NCI-H2107 (cell line): ENCODE results near the gene PPP3R1.
A peak's percentile ranks its signal among the peaks of the same experiment; 100 is the strongest.

Experiments
- DNase-seq: peaks from one replicate; lab custom pipeline; 2025; lab: John Stamatoyannopoulos, UW

Gene PPP3R1, protein sequence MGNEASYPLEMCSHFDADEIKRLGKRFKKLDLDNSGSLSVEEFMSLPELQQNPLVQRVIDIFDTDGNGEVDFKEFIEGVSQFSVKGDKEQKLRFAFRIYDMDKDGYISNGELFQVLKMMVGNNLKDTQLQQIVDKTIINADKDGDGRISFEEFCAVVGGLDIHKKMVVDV

DNA sequence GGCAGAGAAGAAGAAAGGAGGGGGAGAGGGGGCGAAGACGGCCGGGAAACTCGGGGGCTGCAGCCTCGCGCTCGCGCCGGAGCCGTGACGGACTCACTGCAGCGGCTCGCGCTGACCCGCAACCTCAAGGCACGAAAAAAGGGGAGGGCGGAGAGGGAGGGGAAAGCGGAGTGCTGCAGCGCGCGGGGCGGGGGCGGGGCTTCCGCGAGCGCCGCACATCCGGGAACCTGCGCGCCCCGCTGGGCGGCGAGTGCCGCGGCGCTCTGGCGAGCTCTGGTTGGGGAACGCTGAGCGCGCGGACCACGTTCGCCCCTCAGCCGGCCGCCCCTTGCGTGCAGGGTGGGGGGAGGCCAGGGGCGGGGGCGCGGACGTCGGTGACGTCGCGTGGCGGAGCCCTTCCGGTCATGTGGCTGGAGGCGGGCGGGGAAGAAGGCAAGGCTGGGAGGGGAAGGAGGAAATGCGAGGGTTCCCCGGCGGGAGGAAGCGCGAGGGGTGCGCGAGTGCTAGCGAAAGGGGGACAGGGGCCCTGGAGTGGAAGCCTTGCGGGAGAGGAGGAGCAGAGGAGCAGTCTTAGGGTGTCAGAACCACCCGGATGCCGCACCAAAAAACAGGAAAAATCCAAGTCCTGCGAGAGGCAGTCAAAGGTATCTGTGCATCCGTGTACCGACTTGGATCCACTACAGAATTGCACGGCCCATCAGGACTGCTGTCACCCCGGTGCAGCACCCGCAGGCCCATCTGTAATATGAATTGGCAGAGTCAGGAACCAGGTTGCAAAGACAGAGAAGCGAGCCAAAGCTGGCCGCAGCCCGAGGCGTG lies at the start of gene PPP3R1:
TSS of gene PPP3R1 (minus strand) at position 133 of the 819 bp plus-strand sequence. CDS start 405 bp downstream, outside the sequence.
- peak; percentile 70 for DNase-seq

DNA sequence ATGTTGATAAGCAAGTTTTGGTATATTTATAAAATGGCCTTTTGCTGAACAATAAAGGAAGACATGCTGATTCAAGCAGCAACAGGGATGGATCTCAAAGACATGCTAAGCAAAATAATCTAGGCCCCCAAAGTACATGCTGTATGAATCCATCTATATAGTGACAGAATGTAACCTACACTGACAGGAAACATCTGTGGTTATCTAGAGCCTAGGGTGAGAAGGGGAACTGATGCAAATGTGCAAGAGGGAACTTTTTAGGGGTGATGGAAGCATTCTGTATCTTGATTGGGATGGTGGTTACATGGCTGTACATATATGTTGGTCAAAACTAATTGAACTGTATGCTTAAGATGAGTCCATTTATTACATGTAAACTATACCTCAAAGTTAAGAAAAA lies 43.2 kb upstream of the PPP3R1 start:
- no peak for DNase-seq

DNA sequence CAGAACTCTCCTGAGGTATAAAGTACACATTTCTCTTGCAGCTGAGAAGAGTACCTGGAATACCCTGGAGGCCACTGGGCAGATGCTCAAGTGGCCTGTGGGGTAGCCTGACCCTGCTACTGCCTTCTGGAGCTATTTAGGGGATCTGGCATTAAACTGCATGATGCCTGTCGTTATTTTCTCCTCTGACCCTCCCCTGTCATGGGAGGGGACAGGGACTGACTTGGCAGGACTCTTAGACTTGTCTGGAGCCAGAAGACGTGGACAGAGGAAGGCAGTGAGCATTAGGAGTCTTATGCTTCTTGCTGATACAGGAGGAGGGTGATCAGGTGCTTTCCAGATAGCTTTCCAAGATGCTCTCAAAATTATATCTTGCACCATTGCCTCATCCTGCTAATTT lies 42.6 kb upstream of the PPP3R1 start:
- no peak for DNase-seq

DNA sequence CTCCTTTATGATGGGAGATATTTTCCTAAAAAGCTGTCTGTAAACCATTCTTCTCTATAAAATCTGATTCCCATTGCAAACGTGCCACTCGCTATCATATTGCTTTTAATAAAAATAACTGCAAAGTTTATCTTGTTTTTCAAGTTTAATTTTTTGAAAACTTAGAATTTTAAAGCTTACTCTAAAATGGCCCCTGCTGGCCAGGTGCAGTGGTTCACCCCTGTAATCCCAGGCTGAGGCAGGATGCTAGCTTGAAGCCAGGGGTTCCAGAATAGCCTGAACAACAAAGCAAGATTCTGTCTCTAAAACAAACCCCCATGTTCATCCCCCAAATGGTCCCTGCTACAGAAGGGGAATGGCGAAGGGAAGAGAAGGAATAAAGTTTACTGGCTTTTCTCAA lies 41.9 kb upstream of the PPP3R1 start:
- DNase-seq: no peak

DNA sequence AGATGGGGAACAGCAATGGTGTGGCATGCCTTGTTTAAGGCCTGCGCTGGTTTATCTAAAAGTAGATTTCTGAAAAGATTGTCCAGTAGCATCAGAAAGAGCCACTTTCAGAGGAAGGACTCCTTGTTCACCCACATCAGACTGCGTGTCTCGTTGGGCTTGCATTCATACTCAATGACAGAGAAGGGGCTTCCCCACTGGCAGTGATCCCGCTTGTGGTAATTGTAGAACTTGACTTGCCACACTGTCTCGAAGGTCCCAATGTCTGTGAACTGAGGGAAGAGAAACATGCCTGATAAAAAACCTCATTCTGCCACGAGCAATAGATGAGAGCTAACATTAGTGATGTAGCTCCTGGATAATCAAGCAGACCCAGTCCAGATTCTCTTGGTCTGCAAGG lies 41.4 kb upstream of the PPP3R1 start:
- DNase-seq: no peak

DNA sequence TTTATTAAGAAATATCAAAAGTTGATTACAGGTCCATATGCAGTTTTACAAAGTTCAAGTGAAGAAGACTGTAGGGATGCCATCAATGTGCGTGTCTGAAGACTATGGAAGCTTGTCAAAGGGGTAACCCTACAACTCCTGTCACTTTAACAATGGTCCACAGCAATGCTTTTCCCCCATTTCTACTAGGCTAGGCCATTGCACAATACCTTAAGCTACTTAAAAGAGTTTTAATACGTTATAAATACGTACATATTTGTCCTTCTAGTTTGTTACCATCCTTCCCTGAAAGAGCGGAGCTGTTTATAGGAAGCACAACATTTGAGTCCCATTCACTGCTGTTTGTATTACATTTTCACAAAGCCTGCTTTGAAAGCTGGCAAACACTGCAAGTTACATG lies 40.7 kb upstream of the PPP3R1 start:
- DNase-seq: no peak

DNA sequence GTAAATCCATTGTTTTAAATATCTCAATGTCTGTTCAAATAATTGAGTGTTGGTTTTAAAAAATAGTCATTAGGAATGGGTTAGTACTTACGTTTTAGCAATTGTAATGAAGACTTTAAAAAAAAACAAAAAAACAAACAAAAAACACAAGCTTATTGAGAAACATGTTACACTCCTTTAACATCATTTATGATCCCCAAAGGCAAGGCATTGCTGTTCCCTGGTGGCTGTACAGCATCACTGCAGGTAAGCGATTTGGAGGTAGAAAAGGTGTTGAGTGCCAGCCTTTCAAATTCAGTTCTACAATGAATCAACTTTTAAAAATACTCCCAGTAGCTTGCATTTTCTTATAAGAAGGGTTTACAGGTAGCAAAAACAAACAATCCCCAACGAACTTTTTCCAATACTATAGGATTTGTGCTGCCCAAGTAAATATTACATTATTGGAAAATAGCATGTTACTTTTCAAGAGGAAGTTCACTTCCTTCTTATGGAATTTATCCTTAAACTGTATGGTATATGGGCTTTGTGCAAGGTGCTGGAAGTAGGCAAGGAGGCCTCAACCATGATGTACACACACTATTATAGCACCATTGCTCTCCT lies 39.9 kb upstream of the PPP3R1 start:
- DNase-seq: no peak

DNA sequence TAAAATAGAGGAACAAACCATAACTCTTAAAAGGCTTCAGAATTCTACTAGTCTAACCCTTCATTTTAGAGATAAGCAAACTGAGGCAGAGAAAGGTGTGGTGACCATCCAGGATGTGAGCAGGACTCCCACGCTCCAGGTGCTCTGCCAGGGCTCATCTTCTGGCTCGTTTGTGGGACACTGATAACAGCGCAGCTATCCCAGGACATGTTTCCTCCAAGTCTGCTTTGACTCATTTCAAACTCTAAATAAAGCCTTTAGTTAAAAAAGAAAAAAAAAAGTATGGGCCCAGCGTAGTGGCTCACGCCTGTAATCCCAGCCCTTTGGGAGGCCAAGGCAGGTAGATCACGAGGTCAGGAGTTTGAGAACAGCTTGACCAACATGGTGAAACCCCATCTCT lies 39.0 kb upstream of the PPP3R1 start:
- DNase-seq: no peak

DNA sequence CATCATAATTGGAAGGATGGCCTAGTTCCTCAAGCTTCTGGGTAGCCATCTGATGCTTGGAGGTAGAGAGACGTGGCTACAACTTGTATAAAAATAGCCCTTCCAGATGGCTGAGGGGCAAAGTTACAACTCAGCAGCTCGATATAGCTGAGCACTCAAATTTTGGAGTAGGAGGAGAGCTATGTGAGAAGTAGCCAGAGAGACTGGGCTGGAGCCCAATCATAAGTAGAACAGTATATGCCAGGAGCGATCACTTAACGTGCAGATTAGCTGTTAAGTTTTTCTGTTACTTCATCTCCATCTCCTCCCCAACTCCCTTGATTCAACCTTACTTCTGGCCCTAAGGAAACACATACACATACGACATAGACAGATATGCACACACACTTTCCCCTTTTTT lies 38.6 kb upstream of the PPP3R1 start:
- no peak for DNase-seq

DNA sequence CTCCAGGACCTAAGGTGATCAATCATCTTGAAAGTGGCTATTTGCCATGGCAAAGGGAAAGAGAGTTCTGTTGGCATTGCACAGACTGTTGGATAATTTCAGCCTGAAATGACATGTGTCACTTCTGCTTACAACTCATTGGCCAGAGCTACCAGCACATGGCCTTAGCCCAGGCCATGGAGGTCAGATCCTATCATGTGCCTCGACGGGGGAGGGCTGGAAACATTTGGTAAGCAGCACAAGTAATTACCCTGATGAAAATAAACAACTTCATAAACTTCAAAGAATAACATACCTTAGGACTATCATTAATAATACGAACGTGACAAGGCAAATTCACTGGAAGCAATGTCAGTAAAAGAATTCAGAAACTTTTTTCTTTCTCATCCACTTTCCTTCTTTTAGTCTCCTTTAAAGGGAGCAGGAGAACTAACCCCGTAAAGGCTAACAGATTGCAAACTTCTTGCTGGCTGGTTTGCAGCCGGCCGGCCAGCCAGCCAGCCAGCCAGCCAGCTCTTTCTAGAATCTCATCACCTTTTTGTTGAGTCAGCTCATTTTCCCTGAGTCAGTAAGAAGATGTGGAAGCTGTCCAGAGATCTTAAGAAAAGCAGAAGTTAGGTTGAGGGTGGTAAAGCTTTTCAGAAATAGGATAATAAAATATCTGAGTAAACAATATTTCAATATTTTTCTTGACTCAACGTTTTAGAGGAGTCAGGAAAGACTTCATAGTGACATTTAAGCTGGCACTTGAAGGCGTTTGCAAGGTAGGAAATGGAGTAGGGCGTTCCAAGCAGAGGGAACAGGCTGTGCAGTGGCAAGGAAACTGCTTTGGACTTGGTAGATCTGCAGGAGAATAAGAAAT lies 35.5 kb upstream of the PPP3R1 start:
- no peak for DNase-seq

DNA sequence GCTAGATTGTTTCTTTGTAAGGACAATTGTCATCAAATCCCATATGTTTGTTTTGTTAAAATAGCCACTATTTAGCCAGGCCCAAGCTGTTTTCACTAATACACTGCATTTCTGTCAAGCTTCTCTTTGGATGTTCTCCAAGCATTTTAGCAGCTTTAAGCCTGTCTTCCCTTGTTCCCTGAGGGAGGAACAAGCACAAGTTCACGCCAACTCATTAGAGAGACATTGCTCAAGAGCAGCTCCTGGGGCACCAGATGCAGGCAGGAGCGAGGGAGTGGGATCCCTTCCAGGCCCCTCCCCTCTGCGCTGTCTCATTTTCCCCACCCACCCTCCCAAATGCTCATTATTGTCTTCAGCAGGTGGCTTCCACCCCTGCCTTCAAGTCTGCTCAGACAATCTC lies 32.6 kb upstream of the PPP3R1 start:
- no peak for DNase-seq

DNA sequence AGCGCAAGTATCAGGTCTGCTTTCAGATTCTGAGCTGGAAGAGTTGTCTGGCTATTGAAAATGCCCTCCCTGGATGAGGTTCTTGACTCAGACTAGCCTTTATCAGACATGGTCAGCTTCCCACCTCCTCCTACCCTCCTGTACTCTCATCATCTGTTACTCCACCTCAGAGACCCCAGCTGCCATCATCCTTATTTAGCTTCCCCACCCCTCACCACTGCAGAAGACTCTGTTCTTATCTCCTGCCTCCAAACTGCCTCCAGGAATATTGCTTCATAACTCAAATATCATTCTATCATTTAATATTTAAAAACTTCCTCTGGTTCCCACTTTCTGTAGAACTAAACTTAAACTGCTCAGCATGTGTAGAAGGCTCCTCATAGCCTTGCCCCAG lies 31.1 kb upstream of the PPP3R1 start:
- no peak for DNase-seq

DNA sequence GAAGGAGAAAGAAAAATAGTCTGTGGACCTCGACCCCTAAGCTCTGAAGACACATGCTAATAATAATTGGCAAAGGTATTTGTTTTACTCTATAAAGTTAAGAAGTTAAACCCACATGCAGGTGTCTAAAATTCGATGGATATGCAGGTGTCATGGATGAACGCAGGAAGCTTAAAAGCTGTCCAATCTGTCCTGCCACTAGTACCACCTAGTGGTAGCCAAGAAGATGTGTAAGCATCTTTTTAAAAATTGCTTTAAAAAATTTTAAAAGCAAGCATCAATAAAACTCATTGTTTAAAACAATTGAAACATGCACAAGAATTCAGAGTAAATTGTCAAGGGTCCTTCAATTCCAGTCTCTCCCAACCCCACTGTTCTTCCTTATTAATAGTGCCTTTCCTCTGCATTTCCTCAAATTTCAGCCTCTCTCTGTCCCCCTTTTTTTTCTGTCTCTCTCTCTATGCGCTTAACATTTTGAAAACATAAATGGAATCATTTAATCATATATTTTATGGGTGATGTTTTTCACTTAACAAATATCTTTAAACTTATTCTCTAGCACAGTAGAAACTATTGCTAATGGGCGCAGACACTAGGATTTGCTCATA lies 30.6 kb upstream of the PPP3R1 start:
- DNase-seq: no peak

DNA sequence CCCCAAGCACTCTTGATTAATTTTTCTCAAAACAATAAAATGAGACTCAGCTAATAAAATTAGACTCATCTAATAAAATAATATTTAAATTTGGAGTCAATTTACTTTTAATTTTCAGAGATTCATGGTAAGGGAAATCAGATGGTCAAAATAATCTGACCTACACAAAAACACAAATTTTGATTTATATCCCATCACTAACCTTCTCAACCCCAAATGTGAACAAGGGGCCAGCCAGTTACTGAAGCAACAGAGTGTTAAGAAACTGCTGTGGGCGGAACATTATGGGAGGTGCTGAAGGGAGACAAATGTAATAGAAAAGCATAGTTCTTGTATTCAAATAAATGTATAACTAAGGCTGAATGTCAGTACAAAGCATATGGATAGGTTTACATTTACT lies 28.5 kb upstream of the PPP3R1 start:
- DNase-seq: no peak

DNA sequence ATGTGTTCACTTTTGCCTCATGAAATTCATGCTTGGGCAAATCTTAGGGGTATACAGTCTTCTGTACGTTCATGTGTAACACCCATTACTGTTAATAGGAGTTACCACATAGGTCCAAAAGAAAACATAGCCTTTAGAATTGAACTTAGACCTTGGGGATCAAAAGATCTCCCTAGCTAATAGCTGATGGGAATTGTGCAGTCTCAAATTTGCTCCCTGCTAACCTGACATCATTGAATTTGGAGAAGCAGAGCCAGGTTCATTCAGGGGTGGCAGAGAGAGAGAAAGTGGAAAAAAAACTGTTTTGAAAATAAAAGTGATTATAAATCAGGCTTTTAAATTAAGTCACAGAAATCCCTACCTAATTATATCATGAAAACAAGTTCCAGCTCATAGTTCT lies 28.0 kb upstream of the PPP3R1 start:
- DNase-seq: no peak

DNA sequence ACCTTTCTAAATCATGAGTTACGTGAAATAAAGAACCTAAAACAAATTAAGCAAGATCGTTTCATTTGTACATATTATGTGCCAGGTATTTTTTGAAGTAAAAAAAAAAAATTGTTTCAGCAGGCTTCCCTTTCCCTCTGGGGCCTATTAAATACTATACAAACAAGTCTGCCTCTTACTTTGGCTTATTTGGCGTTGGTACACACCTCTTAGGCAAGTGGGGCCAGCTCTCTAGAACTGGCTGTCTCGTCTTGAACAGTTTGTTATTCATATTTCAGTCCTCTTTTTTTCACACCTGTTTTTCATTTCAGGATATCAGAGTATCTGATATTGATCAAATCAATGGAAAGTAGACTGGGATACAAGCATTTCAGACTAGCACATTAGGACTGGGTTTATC lies 27.4 kb upstream of the PPP3R1 start:
- DNase-seq: no peak

DNA sequence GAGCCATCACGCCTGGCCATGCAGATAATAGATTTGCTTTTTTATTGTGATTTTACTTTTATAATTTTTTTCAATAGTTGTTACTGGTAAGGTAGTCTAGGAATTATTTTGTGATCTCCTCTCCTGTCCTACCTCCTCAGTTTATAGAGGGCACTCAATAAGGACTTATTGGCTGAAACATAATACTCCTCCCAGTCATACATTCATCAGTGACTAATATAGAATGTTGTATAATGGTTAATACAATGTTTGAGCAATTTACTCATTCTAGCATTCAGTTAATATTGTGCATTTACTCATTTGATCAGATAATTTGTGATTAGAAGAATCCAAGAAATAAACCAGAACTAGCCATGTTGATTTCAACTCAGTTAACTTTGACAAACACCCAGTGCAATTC lies 25.8 kb upstream of the PPP3R1 start:
- DNase-seq: no peak

DNA sequence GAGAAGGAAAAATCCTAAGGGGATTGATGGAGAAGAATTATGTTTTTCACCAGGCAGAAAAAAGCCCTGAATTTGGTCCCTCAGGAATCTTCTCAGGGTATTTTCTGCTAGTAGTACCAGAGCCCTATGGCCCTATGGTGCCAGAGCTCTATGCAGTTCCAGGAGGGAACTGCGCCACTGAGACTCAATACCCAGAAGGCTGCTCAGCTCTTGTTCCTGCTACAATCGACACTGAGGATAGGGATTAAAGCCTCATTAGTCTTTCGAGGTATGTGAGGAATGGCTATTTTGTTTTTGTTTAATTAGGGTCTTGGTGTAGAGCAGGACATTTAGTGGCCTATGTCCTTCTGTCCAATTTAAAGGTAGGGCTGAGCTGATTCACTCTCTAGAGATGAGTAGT lies 21.7 kb upstream of the PPP3R1 start:
- DNase-seq: no peak

DNA sequence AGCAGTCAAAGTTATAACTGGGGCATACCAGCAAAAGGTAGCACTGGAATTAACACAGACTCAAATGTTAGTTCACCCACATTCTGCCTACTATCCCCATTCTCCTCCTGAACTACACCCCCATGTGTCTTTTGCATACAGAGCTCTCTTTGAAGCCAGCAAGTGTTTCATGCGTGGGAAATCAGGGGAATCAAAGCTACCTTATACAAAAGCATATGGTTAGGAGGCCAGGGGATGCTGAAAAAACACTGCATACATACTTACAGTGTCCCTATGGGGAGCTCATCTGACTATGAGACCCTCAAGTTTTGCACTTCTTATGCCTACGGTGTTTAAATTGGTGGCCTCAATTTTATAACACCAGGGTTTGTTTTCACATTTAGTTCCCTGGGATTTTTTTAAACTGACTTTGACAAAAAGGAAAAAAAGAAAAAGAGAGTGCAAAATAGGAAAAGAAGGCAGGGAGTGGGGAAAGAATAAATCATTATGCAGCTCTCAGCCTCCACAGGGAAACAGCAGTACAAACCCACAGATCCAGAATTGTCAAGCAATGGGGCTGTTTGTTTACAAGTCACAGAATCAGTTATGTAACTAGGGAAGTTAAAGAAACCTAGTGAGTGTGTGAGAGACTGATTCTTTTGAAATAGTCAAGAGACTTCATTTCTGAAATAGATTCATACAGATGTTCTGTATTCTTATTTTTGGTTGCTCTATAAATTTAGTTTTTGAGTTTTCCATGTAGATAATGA lies 20.1 kb upstream of the PPP3R1 start:
- no peak for DNase-seq

DNA sequence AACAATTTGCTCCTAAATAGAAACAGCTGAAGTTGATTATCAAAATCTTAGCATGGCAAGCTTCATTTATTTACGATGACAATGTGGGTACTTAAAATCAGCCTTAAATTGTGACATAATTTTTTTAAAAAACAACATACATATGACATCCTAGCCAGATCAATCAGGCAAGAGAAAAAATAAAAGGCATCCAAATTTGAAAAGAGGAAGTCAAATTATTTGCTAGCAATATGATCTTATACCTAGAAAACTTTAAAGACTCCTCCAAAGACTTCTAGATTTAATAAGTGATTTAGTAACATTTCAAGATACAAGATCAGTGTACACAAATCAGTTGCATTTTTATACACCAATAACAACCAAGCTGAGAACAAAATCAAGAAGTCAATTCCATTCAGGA lies 14.3 kb upstream of the PPP3R1 start:
- no peak for DNase-seq

DNA sequence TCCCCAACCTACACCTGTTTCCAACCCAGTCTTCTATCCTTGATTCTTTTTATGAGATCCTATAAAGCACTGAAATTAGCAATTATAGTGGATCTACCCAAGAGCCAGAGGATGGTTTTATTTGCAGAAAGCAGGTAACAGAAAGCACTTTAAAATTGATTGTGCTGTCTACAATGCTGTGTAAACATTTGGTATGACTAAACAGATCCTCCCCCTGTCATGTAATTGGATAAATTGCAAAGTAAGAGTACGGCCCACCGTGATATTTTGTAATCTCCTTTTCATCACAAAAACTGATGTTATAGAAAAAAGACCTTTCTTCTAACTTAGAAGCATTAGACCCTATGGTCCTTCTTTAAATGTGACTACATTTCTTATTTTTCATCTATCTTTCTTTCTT lies 11.3 kb upstream of the PPP3R1 start:
- DNase-seq: no peak
